Trophoblast cell (in vitro differentiated cells and primary cell): ENCODE measurements around the gene OTOF.

Experiments used
- DNase-seq, 2 donors: peaks; one replicate each; pipeline ENCODE4 v3.0.0-alpha.2; 2016
- H2AFZ ChIP-seq: 2 replicates; pipeline ENCODE4 v1.6.1; 2013; ENCODE audit warnings: low read length, moderate library complexity, mild to moderate bottlenecking; ENCODE audit not compliant: insufficient read depth, poor library complexity
- H2AK5ac ChIP-seq: 2 replicates; pipeline ENCODE4 v1.6.1; 2013; ENCODE audit warnings: mild to moderate bottlenecking, low read length
- H2BK120ac ChIP-seq: 2 replicates; pipeline ENCODE4 v1.6.1; 2013; ENCODE audit warnings: low read length, mild to moderate bottlenecking, moderate library complexity; ENCODE audit not compliant: insufficient read depth, poor library complexity
- H2BK12ac ChIP-seq: 2 replicates; pipeline ENCODE4 v1.6.1; 2013; ENCODE audit warnings: mild to moderate bottlenecking, low read length, moderate library complexity
- H2BK5ac ChIP-seq: 2 replicates; pipeline ENCODE4 v1.6.1; 2013; ENCODE audit warnings: low read length, low read depth, moderate library complexity, mild to moderate bottlenecking; ENCODE audit not compliant: poor library complexity
- H3K14ac ChIP-seq: 2 replicates; pipeline ENCODE4 v1.6.1; 2013; ENCODE audit warnings: mild to moderate bottlenecking, low read length
- H3K18ac ChIP-seq: 2 replicates; pipeline ENCODE4 v1.6.1; 2013; ENCODE audit warnings: mild to moderate bottlenecking, low read length
- H3K23ac ChIP-seq: 2 replicates; pipeline ENCODE4 v1.6.1; 2013; ENCODE audit warnings: low read length
- H3K27ac ChIP-seq: 2 replicates; pipeline ENCODE4 v1.5.1; 2013; ENCODE audit warnings: low read depth, mild to moderate bottlenecking, inconsistent platforms, low read length, moderate library complexity
- H3K27me3 ChIP-seq: 2 replicates; pipeline ENCODE4 v1.6.1; 2013; ENCODE audit warnings: inconsistent platforms, mild to moderate bottlenecking, low read length, moderate library complexity; ENCODE audit not compliant: insufficient read depth
- H3K36me3 ChIP-seq, 2 experiments: 1 replicate in 1 of 2; 2 replicates in 1 of 2; pipeline ENCODE4 v1.6.1; 2013; ENCODE audit warnings: low read length in 2 of 2, mild to moderate bottlenecking in 2 of 2, moderate library complexity in 1 of 2; ENCODE audit not compliant: insufficient read depth in 2 of 2, control insufficient read depth in 1 of 2
- H3K4ac ChIP-seq: 2 replicates; pipeline ENCODE4 v1.6.1; 2013; ENCODE audit warnings: low read depth, mild to moderate bottlenecking, low read length, moderate library complexity
- H3K4me1 ChIP-seq, 2 experiments: 1 replicate in 1 of 2; 2 replicates in 1 of 2; pipeline ENCODE4 v1.6.1; 2013; ENCODE audit warnings: low read length in 2 of 2, mild to moderate bottlenecking in 2 of 2, moderate library complexity in 1 of 2; ENCODE audit not compliant: insufficient read depth in 2 of 2, control insufficient read depth in 1 of 2
- H3K4me2 ChIP-seq: 2 replicates; pipeline ENCODE4 v1.6.1; 2013; ENCODE audit warnings: inconsistent platforms, mild to moderate bottlenecking, low read length, moderate library complexity
- H3K4me3 ChIP-seq: 2 replicates; pipeline ENCODE4 v1.5.1; 2013; ENCODE audit warnings: mild to moderate bottlenecking, low read depth, low read length, inconsistent platforms
- H3K79me1 ChIP-seq: one replicate; pipeline ENCODE4 v1.6.1; 2013; ENCODE audit warnings: low read length
- H3K79me2 ChIP-seq: 2 replicates; pipeline ENCODE4 v1.6.1; 2013; ENCODE audit warnings: low read length, mild to moderate bottlenecking; ENCODE audit not compliant: control insufficient read depth, insufficient read depth, poor library complexity
- H3K9ac ChIP-seq: 2 replicates; pipeline ENCODE4 v1.6.1; 2013; ENCODE audit warnings: mild to moderate bottlenecking, low read length
- H3K9me3 ChIP-seq: 2 replicates; pipeline ENCODE4 v1.6.1; 2013; ENCODE audit warnings: low read depth, mild to moderate bottlenecking, control low read depth, inconsistent platforms, low read length; ENCODE audit not compliant: insufficient read depth
- H4K12ac ChIP-seq: 2 replicates; pipeline ENCODE4 v1.6.1; 2013; ENCODE audit warnings: low read depth, mild to moderate bottlenecking, low read length, moderate library complexity
- H4K8ac ChIP-seq: 2 replicates; pipeline ENCODE4 v1.6.1; 2013; ENCODE audit warnings: low read depth, mild to moderate bottlenecking, low read length, moderate library complexity
- H4K91ac ChIP-seq: one replicate; pipeline ENCODE4 v1.6.1; 2013; ENCODE audit warnings: low read depth, mild to moderate bottlenecking, low read length, moderate library complexity
- WGBS: extraction: QIAGEN DNeasy Blood & Tissue Kit; methylation state at CpG from one replicate; pipeline ENCODE4 v1.1.7; 2013; ENCODE audit warnings: missing lambda C conversion rate; ENCODE audit not compliant: insufficient read length, insufficient coverage; ENCODE audit errors: extremely low coverage; 5-methylcytosine and 5-hydroxymethylcytosine counted together

OTOF gene

GRCh38 chr2:26506279-26506678 is 28.4 kb upstream of the OTOF start:
- peaks cover 3% of the 10 kb centered on the region for H3K27me3 ChIP-seq
- H4K8ac ChIP-seq, result no peak overlapping the region
- no peak overlapping the region for H3K4me2 ChIP-seq
- no peak overlapping the region for H3K18ac ChIP-seq
- H3K9ac ChIP-seq, result no peak overlapping the region
- H3K23ac ChIP-seq, result no peak overlapping the region
- no peak overlapping the region for H4K91ac ChIP-seq
- no peaks in the 10 kb centered on the region for H3K36me3 ChIP-seq
- peaks cover 2 to 6% of the 10 kb centered on the region in 2 experiments for H3K4me1 ChIP-seq
- no peak overlapping the region for H3K14ac ChIP-seq
- no CpG with 5 or more reads among the region's 4 CpGs for WGBS
- no peak for DNase-seq
- no peaks in the 10 kb centered on the region for H3K79me1 ChIP-seq
- H2AK5ac ChIP-seq, result no peak overlapping the region
- no peak overlapping the region for H2BK5ac ChIP-seq
- no peak overlapping the region for H2BK120ac ChIP-seq
- H2AFZ ChIP-seq, result no peak overlapping the region
- no peak overlapping the region for H3K27ac ChIP-seq
- no peak overlapping the region for H3K4me3 ChIP-seq
- no peak overlapping the region for H4K12ac ChIP-seq
- no peaks in the 10 kb centered on the region for H3K79me2 ChIP-seq
- no peak overlapping the region for H3K4ac ChIP-seq
- peaks cover 2% of the 10 kb centered on the region for H3K9me3 ChIP-seq
- H2BK12ac ChIP-seq, result no peak overlapping the region

GRCh38 chr2:26504002-26504401 is 26.1 kb upstream of the OTOF start:
- no peak for DNase-seq
- no peaks in the 10 kb centered on the region for H3K79me1 ChIP-seq
- H3K27ac ChIP-seq, result no peak overlapping the region
- no peak overlapping the region for H2BK12ac ChIP-seq
- no peak overlapping the region for H3K18ac ChIP-seq
- no peak overlapping the region for H3K4ac ChIP-seq
- H2BK120ac ChIP-seq, result no peak overlapping the region
- no peak overlapping the region for H2AFZ ChIP-seq
- H3K23ac ChIP-seq, result no peak overlapping the region
- no peak overlapping the region for H3K9ac ChIP-seq
- H4K91ac ChIP-seq, result no peak overlapping the region
- no peak overlapping the region for H4K12ac ChIP-seq
- no CpG with 5 or more reads among the region's 13 CpGs for WGBS
- H2BK5ac ChIP-seq, result no peak overlapping the region
- H3K4me3 ChIP-seq, result no peak overlapping the region
- no peak overlapping the region for H3K4me2 ChIP-seq
- no peak overlapping the region for H4K8ac ChIP-seq
- no peaks in the 10 kb centered on the region for H3K79me2 ChIP-seq
- no peak overlapping the region for H2AK5ac ChIP-seq
- peaks cover 3% of the 10 kb centered on the region for H3K27me3 ChIP-seq
- H3K9me3 ChIP-seq, result peaks cover 2% of the 10 kb centered on the region
- no peak overlapping the region for H3K14ac ChIP-seq
- peaks cover 2 to 6% of the 10 kb centered on the region in 2 experiments for H3K4me1 ChIP-seq
- no peaks in the 10 kb centered on the region for H3K36me3 ChIP-seq

GRCh38 chr2:26503231-26503880 is 25.4 kb upstream of the OTOF start:
- no peak overlapping the region for H3K18ac ChIP-seq
- H3K27me3 ChIP-seq, result peaks cover 3% of the 10 kb centered on the region
- H3K4me1 ChIP-seq, result peaks cover 2 to 6% of the 10 kb centered on the region in 2 experiments
- peak overlapping the region; percentile 63 for H2AFZ ChIP-seq
- no peak overlapping the region for H2AK5ac ChIP-seq
- H3K79me1 ChIP-seq, result no peaks in the 10 kb centered on the region
- peak overlapping the region; percentile 55 for H3K4me2 ChIP-seq
- H2BK120ac ChIP-seq, result no peak overlapping the region
- no peak overlapping the region for H3K4ac ChIP-seq
- H3K36me3 ChIP-seq, result no peaks in the 10 kb centered on the region
- DNase-seq, result peak; percentile 35 to 61
- WGBS, result no CpG with 5 or more reads among the region's 41 CpGs
- H3K9ac ChIP-seq, result no peak overlapping the region
- no peak overlapping the region for H2BK5ac ChIP-seq
- no peak overlapping the region for H3K23ac ChIP-seq
- H3K9me3 ChIP-seq, result peaks cover 2% of the 10 kb centered on the region
- H3K4me3 ChIP-seq, result no peak overlapping the region
- no peak overlapping the region for H4K8ac ChIP-seq
- no peak overlapping the region for H4K91ac ChIP-seq
- H2BK12ac ChIP-seq, result no peak overlapping the region
- no peak overlapping the region for H3K27ac ChIP-seq
- H3K79me2 ChIP-seq, result no peaks in the 10 kb centered on the region
- H3K14ac ChIP-seq, result no peak overlapping the region
- no peak overlapping the region for H4K12ac ChIP-seq

- Histone ChIP-seq H3K4me3 (no peak overlapping the region), H3K9me3 (peaks cover 2% of the 10 kb centered on the region), H3K23ac (no peak overlapping the region), H2BK120ac (no peak overlapping the region), H2BK12ac (no peak overlapping the region), H3K9ac (no peak overlapping the region), H4K12ac (no peak overlapping the region), H2AK5ac (no peak overlapping the region), H3K79me1 (no peaks in the 10 kb centered on the region), H3K4me2 (no peak overlapping the region), H3K14ac (no peak overlapping the region), H2BK5ac (no peak overlapping the region), H3K36me3 (no peaks in the 10 kb centered on the region), H4K8ac (no peak overlapping the region), H3K4me1 (peaks cover 2 to 6% of the 10 kb centered on the region in 2 experiments), H2AFZ (no peak overlapping the region), H3K4ac (no peak overlapping the region), H3K27me3 (peaks cover 3% of the 10 kb centered on the region), H3K27ac (no peak overlapping the region), H3K18ac (no peak overlapping the region), H3K79me2 (no peaks in the 10 kb centered on the region), H4K91ac (no peak overlapping the region)
- no CpG with 5 or more reads among the region's 4 CpGs for WGBS
- DNase-seq, result no peak
Measured at GRCh38 chr2:26500406-26500805, 22.5 kb upstream of the OTOF start.
